ENCODE results near the gene RAB14. TPM values are rescaled to one million over a fixed set of nuclear protein-coding genes. Genes with fewer than 3 reads are reported as not detected.

RAB14 gene
- total RNA-seq (23.1 TPM), polyA plus RNA-seq (49.0 TPM)
- long read RNA-seq, donor 1, full-length matches to known transcripts = 5 of 5 reads
- long read RNA-seq, donor 1, partial matches to known transcripts = 0 of 5 reads
- long read RNA-seq, donor 1, other reads (novel, unspliced or antisense) = 0 of 5 reads
- long read RNA-seq, donor 2 = 0 reads
- long read RNA-seq, donor 3, full-length matches to known transcripts = 30 of 30 reads
- long read RNA-seq, donor 3, partial matches to known transcripts = 0 of 30 reads
- long read RNA-seq, donor 3, other reads (novel, unspliced or antisense) = 0 of 30 reads
- long read RNA-seq, donor 4, full-length matches to known transcripts = 20 of 20 reads
- long read RNA-seq, donor 4, partial matches to known transcripts = 0 of 20 reads
- long read RNA-seq, donor 4, other reads (novel, unspliced or antisense) = 0 of 20 reads
- long read RNA-seq, donor 5, full-length matches to known transcripts = 32 of 32 reads
- long read RNA-seq, donor 5, partial matches to known transcripts = 0 of 32 reads
- long read RNA-seq, donor 5, other reads (novel, unspliced or antisense) = 0 of 32 reads
- long read RNA-seq, donor 6, full-length matches to known transcripts = 22 of 22 reads
- long read RNA-seq, donor 6, partial matches to known transcripts = 0 of 22 reads
- long read RNA-seq, donor 6, other reads (novel, unspliced or antisense) = 0 of 22 reads
- long read RNA-seq, donor 7, full-length matches to known transcripts = 33 of 33 reads
- long read RNA-seq, donor 7, partial matches to known transcripts = 0 of 33 reads
- long read RNA-seq, donor 7, other reads (novel, unspliced or antisense) = 0 of 33 reads
- long read RNA-seq, donor 8, full-length matches to known transcripts = 15 of 15 reads
- long read RNA-seq, donor 8, partial matches to known transcripts = 0 of 15 reads
- long read RNA-seq, donor 8, other reads (novel, unspliced or antisense) = 0 of 15 reads
- long read RNA-seq, donor 9, full-length matches to known transcripts = 12 of 12 reads
- long read RNA-seq, donor 9, partial matches to known transcripts = 0 of 12 reads
- long read RNA-seq, donor 9, other reads (novel, unspliced or antisense) = 0 of 12 reads
- long read RNA-seq, donor 10, full-length matches to known transcripts = 16 of 16 reads
- long read RNA-seq, donor 10, partial matches to known transcripts = 0 of 16 reads
- long read RNA-seq, donor 10, other reads (novel, unspliced or antisense) = 0 of 16 reads

GRCh38 chr9:121201738-121202533 is at the start of gene RAB14:
RAB14 (minus strand) TSS chr9:121201869; CDS start chr9:121193412, 8,457 bp downstream.
- Histone ChIP-seq H3K9me3 (ENCODE audit: control insufficient read depth in 2 of 2, insufficient read depth in 1 of 2, low read length in 1 of 2) (no peaks in the 10 kb centered on the region), H3K4me3 (ENCODE audit: low read length in 2 of 2) (peak within 1 kb of the TSS; percentile 83 to 91), H3K36me3 (ENCODE audit: control insufficient read depth in 2 of 2, insufficient read depth in 2 of 2, low read length in 1 of 2) (no peaks in the 10 kb centered on the region), H3K27me3 (ENCODE audit: control insufficient read depth in 2 of 2, insufficient read depth in 1 of 2, low read length in 1 of 2) (no peaks in the 10 kb centered on the region), H3K4me1 (ENCODE audit: control insufficient read depth in 2 of 2, insufficient read depth in 2 of 2, low read length in 2 of 2) (peaks cover 10 to 15% of the 10 kb centered on the region in 2 donors), H3K27ac (ENCODE audit: low read depth in 1 of 2, low read length in 1 of 2) (peak within 1 kb of the TSS; percentile 93 to 95)
- WGBS = 1% methylated on average over 55 of the region's 55 CpGs
- DNase-seq (ENCODE audit: low read depth in 6 of 9, low spot score in 9 of 9) = peak; percentile 94 to 100 (median 99)

- Histone ChIP-seq H3K4me3 (ENCODE audit: low read length in 2 of 2) (no peak overlapping the region), H3K4me1 (ENCODE audit: control insufficient read depth in 2 of 2, insufficient read depth in 2 of 2, low read length in 2 of 2) (no peaks in the 10 kb centered on the region), H3K27me3 (ENCODE audit: control insufficient read depth in 2 of 2, insufficient read depth in 1 of 2, low read length in 1 of 2) (no peaks in the 10 kb centered on the region), H3K36me3 (ENCODE audit: control insufficient read depth in 2 of 2, insufficient read depth in 2 of 2, low read length in 1 of 2) (no peaks in the 10 kb centered on the region), H3K9me3 (ENCODE audit: control insufficient read depth in 2 of 2, insufficient read depth in 1 of 2, low read length in 1 of 2) (no peaks in the 10 kb centered on the region), H3K27ac (ENCODE audit: low read depth in 1 of 2, low read length in 1 of 2) (no peak overlapping the region)
- peak in 1 of 9 donors; percentile 33 for DNase-seq (ENCODE audit: low read depth in 6 of 9, low spot score in 9 of 9)
- 92% methylated on average over 3 of the region's 3 CpGs for WGBS
Measured at GRCh38 chr9:121249563-121249962, 47.9 kb upstream of the RAB14 start.

GRCh38 chr9:121246821-121247561 is 45.3 kb upstream of the RAB14 start:
- 98% methylated on average over 12 of the region's 12 CpGs for WGBS
- Histone ChIP-seq H3K4me3 (ENCODE audit: low read length in 2 of 2) (no peak overlapping the region), H3K27ac (ENCODE audit: low read depth in 1 of 2, low read length in 1 of 2) (no peak overlapping the region), H3K4me1 (ENCODE audit: control insufficient read depth in 2 of 2, insufficient read depth in 2 of 2, low read length in 2 of 2) (no peaks in the 10 kb centered on the region), H3K36me3 (ENCODE audit: control insufficient read depth in 2 of 2, insufficient read depth in 2 of 2, low read length in 1 of 2) (no peaks in the 10 kb centered on the region), H3K27me3 (ENCODE audit: control insufficient read depth in 2 of 2, insufficient read depth in 1 of 2, low read length in 1 of 2) (no peaks in the 10 kb centered on the region), H3K9me3 (ENCODE audit: control insufficient read depth in 2 of 2, insufficient read depth in 1 of 2, low read length in 1 of 2) (no peaks in the 10 kb centered on the region)
- no peak for DNase-seq (ENCODE audit: low read depth in 6 of 9, low spot score in 9 of 9)

GRCh38 chr9:121242959-121243346 is 41.3 kb upstream of the RAB14 start:
- Histone ChIP-seq H3K4me1 (ENCODE audit: control insufficient read depth in 2 of 2, insufficient read depth in 2 of 2, low read length in 2 of 2) (peaks cover 0 to 3% of the 10 kb centered on the region in 2 donors), H3K36me3 (ENCODE audit: control insufficient read depth in 2 of 2, insufficient read depth in 2 of 2, low read length in 1 of 2) (no peaks in the 10 kb centered on the region), H3K4me3 (ENCODE audit: low read length in 2 of 2) (no peak overlapping the region), H3K9me3 (ENCODE audit: control insufficient read depth in 2 of 2, insufficient read depth in 1 of 2, low read length in 1 of 2) (no peaks in the 10 kb centered on the region), H3K27ac (ENCODE audit: low read depth in 1 of 2, low read length in 1 of 2) (no peak overlapping the region), H3K27me3 (ENCODE audit: control insufficient read depth in 2 of 2, insufficient read depth in 1 of 2, low read length in 1 of 2) (no peaks in the 10 kb centered on the region)
- WGBS = 96% methylated on average over 4 of the region's 4 CpGs
- no peak for DNase-seq (ENCODE audit: low read depth in 6 of 9, low spot score in 9 of 9)

GRCh38 chr9:121242219-121242958 is 40.7 kb upstream of the RAB14 start:
- no peak overlapping the region for H3K27ac ChIP-seq (ENCODE audit: low read depth in 1 of 2, low read length in 1 of 2)
- 93% methylated on average over 5 of the region's 5 CpGs for WGBS

GRCh38 chr9:121240472-121241135 is 38.9 kb upstream of the RAB14 start:
- WGBS = 94% methylated on average over 6 of the region's 6 CpGs
- H3K4me1 ChIP-seq (ENCODE audit: control insufficient read depth in 2 of 2, insufficient read depth in 2 of 2, low read length in 2 of 2) = peaks cover 0 to 3% of the 10 kb centered on the region in 2 donors
- DNase-seq (ENCODE audit: low read depth in 6 of 9, low spot score in 9 of 9) = peak in 1 of 9 donors; percentile 13

More at GRCh38 chr9:121242219-121242958, 40.7 kb upstream of the RAB14 start:
- Histone ChIP-seq H3K4me3 (ENCODE audit: low read length in 2 of 2) (no peak overlapping the region), H3K27me3 (ENCODE audit: control insufficient read depth in 2 of 2, insufficient read depth in 1 of 2, low read length in 1 of 2) (no peaks in the 10 kb centered on the region), H3K36me3 (ENCODE audit: control insufficient read depth in 2 of 2, insufficient read depth in 2 of 2, low read length in 1 of 2) (no peaks in the 10 kb centered on the region), H3K4me1 (ENCODE audit: control insufficient read depth in 2 of 2, insufficient read depth in 2 of 2, low read length in 2 of 2) (peaks cover 0 to 3% of the 10 kb centered on the region in 2 donors), H3K9me3 (ENCODE audit: control insufficient read depth in 2 of 2, insufficient read depth in 1 of 2, low read length in 1 of 2) (no peaks in the 10 kb centered on the region)
- DNase-seq (ENCODE audit: low read depth in 6 of 9, low spot score in 9 of 9) = no peak

GRCh38 chr9:121239851-121240250 is 38.2 kb upstream of the RAB14 start:
- Histone ChIP-seq H3K9me3 (ENCODE audit: control insufficient read depth in 2 of 2, insufficient read depth in 1 of 2, low read length in 1 of 2) (no peaks in the 10 kb centered on the region), H3K36me3 (ENCODE audit: control insufficient read depth in 2 of 2, insufficient read depth in 2 of 2, low read length in 1 of 2) (no peaks in the 10 kb centered on the region), H3K4me1 (ENCODE audit: control insufficient read depth in 2 of 2, insufficient read depth in 2 of 2, low read length in 2 of 2) (peaks cover 0 to 3% of the 10 kb centered on the region in 2 donors), H3K27me3 (ENCODE audit: control insufficient read depth in 2 of 2, insufficient read depth in 1 of 2, low read length in 1 of 2) (no peaks in the 10 kb centered on the region), H3K27ac (ENCODE audit: low read depth in 1 of 2, low read length in 1 of 2) (no peak overlapping the region), H3K4me3 (ENCODE audit: low read length in 2 of 2) (no peak overlapping the region)
- WGBS = 98% methylated on average over 5 of the region's 5 CpGs
- DNase-seq (ENCODE audit: low read depth in 6 of 9, low spot score in 9 of 9) = no peak

More at GRCh38 chr9:121240472-121241135, 38.9 kb upstream of the RAB14 start:
- Histone ChIP-seq H3K27ac (ENCODE audit: low read depth in 1 of 2, low read length in 1 of 2) (no peak overlapping the region), H3K4me3 (ENCODE audit: low read length in 2 of 2) (no peak overlapping the region), H3K27me3 (ENCODE audit: control insufficient read depth in 2 of 2, insufficient read depth in 1 of 2, low read length in 1 of 2) (no peaks in the 10 kb centered on the region), H3K9me3 (ENCODE audit: control insufficient read depth in 2 of 2, insufficient read depth in 1 of 2, low read length in 1 of 2) (no peaks in the 10 kb centered on the region), H3K36me3 (ENCODE audit: control insufficient read depth in 2 of 2, insufficient read depth in 2 of 2, low read length in 1 of 2) (no peaks in the 10 kb centered on the region)

Data from thymus (tissue), 14 donors.